IgD-negative memory B cell (primary cell): ENCODE data around the gene ASB10. TPM values are rescaled to one million over a fixed set of nuclear protein-coding genes. Genes with fewer than 3 reads are reported as not detected.
A peak's percentile ranks its signal among the peaks of the same experiment; 100 is the strongest.

ENCODE experiments used
- H3K27ac Mint-ChIP-seq, 3 donors: one replicate each; pipeline ENCODE4 v1.8.0; 2020 to 2022; ENCODE audit warnings: mild to moderate bottlenecking in 3 of 3, mixed read lengths in 3 of 3, moderate library complexity in 1 of 3
- H3K27me3 Mint-ChIP-seq: one replicate; pipeline ENCODE4 v1.8.0; 2021; ENCODE audit warnings: mixed read lengths
- H3K36me3 Mint-ChIP-seq: one replicate; pipeline ENCODE4 v1.8.0; 2020; ENCODE audit warnings: mild to moderate bottlenecking, mixed read lengths
- H3K4me1 Mint-ChIP-seq, 3 donors: one replicate each; pipeline ENCODE4 v1.8.0; 2020 to 2022; ENCODE audit warnings: mixed read lengths in 3 of 3, mild to moderate bottlenecking in 1 of 3
- H3K4me3 Mint-ChIP-seq, 4 donors: one replicate each; pipeline ENCODE4 v1.8.0; 2020 to 2022; ENCODE audit warnings: mild to moderate bottlenecking in 4 of 4, mixed read lengths in 4 of 4, moderate library complexity in 3 of 4
- H3K9me3 Mint-ChIP-seq, 3 donors: one replicate each; pipeline ENCODE4 v1.8.0; 2020 to 2021; ENCODE audit warnings: mixed read lengths in 3 of 3, mild to moderate bottlenecking in 1 of 3
- polyA plus RNA-seq: library from polyadenylated mRNA; unstranded; fragments of 300-500 nt; fragmentation: Illumina TruSeq; gene quantifications from one replicate; pipeline ENCODE4 v1.2.3, GENCODE V29; 2021

The ASB10 gene
- polyA plus RNA-seq, 1 donor from 2014 or later: not detected

GRCh38 chr7:151223728-151224127 lies 36.7 kb upstream of the ASB10 start:
- peaks cover 7% of the 10 kb centered on the region for H3K36me3 Mint-ChIP-seq
- peak overlapping the region in 1 of 4 donors; percentile 12 for H3K4me3 Mint-ChIP-seq
- no peaks in the 10 kb centered on the region for H3K9me3 Mint-ChIP-seq
- no peaks in the 10 kb centered on the region for H3K27me3 Mint-ChIP-seq
- peaks cover 15 to 26% (median 26%) of the 10 kb centered on the region in 3 donors for H3K4me1 Mint-ChIP-seq
- H3K27ac Mint-ChIP-seq: no peak overlapping the region

GRCh38 chr7:151218170-151218569 lies 31.1 kb upstream of the ASB10 start:
- peak overlapping the region in 1 of 4 donors; percentile 28 for H3K4me3 Mint-ChIP-seq
- no peaks in the 10 kb centered on the region for H3K27me3 Mint-ChIP-seq
- no peaks in the 10 kb centered on the region for H3K9me3 Mint-ChIP-seq
- peaks cover 9% of the 10 kb centered on the region for H3K36me3 Mint-ChIP-seq
- H3K4me1 Mint-ChIP-seq: peaks cover 0 to 2% (median 0%) of the 10 kb centered on the region in 3 donors
- H3K27ac Mint-ChIP-seq: no peak overlapping the region

- no peaks in the 10 kb centered on the region for H3K9me3 Mint-ChIP-seq
- no peaks in the 10 kb centered on the region for H3K27me3 Mint-ChIP-seq
- H3K4me3 Mint-ChIP-seq: no peak overlapping the region
- no peak overlapping the region for H3K27ac Mint-ChIP-seq
- peaks cover 12% of the 10 kb centered on the region for H3K36me3 Mint-ChIP-seq
- peaks cover 0 to 2% (median 0%) of the 10 kb centered on the region in 3 donors for H3K4me1 Mint-ChIP-seq
These were observed 28.3 kb upstream of the ASB10 start for GRCh38 chr7:151215396-151215795.

- Mint-ChIP-seq H3K4me3 (no peak overlapping the region), H3K4me1 (peaks cover 0 to 2% (median 0%) of the 10 kb centered on the region in 3 donors), H3K27me3 (no peaks in the 10 kb centered on the region), H3K27ac (peak overlapping the region in 1 of 3 donors; percentile 56), H3K9me3 (no peaks in the 10 kb centered on the region), H3K36me3 (peaks cover 13% of the 10 kb centered on the region)
These were observed 26.8 kb upstream of the ASB10 start for GRCh38 chr7:151213826-151214225.

GRCh38 chr7:151212626-151213025 lies 25.6 kb upstream of the ASB10 start:
- peaks cover 9% of the 10 kb centered on the region for H3K36me3 Mint-ChIP-seq
- H3K27me3 Mint-ChIP-seq: no peaks in the 10 kb centered on the region
- no peak overlapping the region for H3K4me3 Mint-ChIP-seq
- no peaks in the 10 kb centered on the region for H3K9me3 Mint-ChIP-seq
- H3K27ac Mint-ChIP-seq: no peak overlapping the region
- peaks cover 0 to 2% (median 0%) of the 10 kb centered on the region in 3 donors for H3K4me1 Mint-ChIP-seq

- no peaks in the 10 kb centered on the region for H3K27me3 Mint-ChIP-seq
- H3K4me1 Mint-ChIP-seq: peaks cover 0 to 7% (median 2%) of the 10 kb centered on the region in 3 donors
- H3K27ac Mint-ChIP-seq: no peak overlapping the region
- H3K36me3 Mint-ChIP-seq: peaks cover 9% of the 10 kb centered on the region
- H3K4me3 Mint-ChIP-seq: no peak overlapping the region
- no peaks in the 10 kb centered on the region for H3K9me3 Mint-ChIP-seq
These were observed 24.2 kb upstream of the ASB10 start for GRCh38 chr7:151211155-151211772.

- Mint-ChIP-seq H3K27me3 (peaks cover 8% of the 10 kb centered on the region), H3K27ac (no peak within 1 kb of the TSS), H3K4me3 (peak within 1 kb of the TSS in 1 of 4 donors; percentile 33), H3K4me1 (peaks cover 0 to 7% (median 2%) of the 10 kb centered on the region in 3 donors), H3K9me3 (no peaks in the 10 kb centered on the region), H3K36me3 (peaks cover 7% of the 10 kb centered on the region)
These were observed 23.2 kb upstream of the ASB10 start, which contains the start of gene H2BK1 for GRCh38 chr7:151210087-151210854. H2BK1 (minus strand) TSS chr7:151210488; CDS start chr7:151210318, 170 bp downstream.

- H3K36me3 Mint-ChIP-seq: peaks cover 4% of the 10 kb centered on the region
- no peaks in the 10 kb centered on the region for H3K9me3 Mint-ChIP-seq
- peaks cover 13% of the 10 kb centered on the region for H3K27me3 Mint-ChIP-seq
- H3K4me3 Mint-ChIP-seq: no peak overlapping the region
- H3K4me1 Mint-ChIP-seq: peaks cover 0 to 7% (median 2%) of the 10 kb centered on the region in 3 donors
- no peak overlapping the region for H3K27ac Mint-ChIP-seq
These were observed 22.5 kb upstream of the ASB10 start for GRCh38 chr7:151209588-151209987.

- H3K4me3 Mint-ChIP-seq: no peak overlapping the region
These were observed 21.3 kb upstream of the ASB10 start for GRCh38 chr7:151208253-151208862.

GRCh38 chr7:151207804-151208203 lies 20.8 kb upstream of the ASB10 start:
- H3K36me3 Mint-ChIP-seq: peaks cover 3% of the 10 kb centered on the region
- peaks cover 0 to 7% (median 0%) of the 10 kb centered on the region in 3 donors for H3K4me1 Mint-ChIP-seq
- H3K4me3 Mint-ChIP-seq: no peak overlapping the region
- H3K27ac Mint-ChIP-seq: no peak overlapping the region
- H3K27me3 Mint-ChIP-seq: peaks cover 21% of the 10 kb centered on the region
- H3K9me3 Mint-ChIP-seq: no peaks in the 10 kb centered on the region

More at GRCh38 chr7:151208253-151208862, 21.3 kb upstream of the ASB10 start:
- peaks cover 19% of the 10 kb centered on the region for H3K27me3 Mint-ChIP-seq
- peaks cover 4% of the 10 kb centered on the region for H3K36me3 Mint-ChIP-seq
- H3K27ac Mint-ChIP-seq: peak overlapping the region in 1 of 3 donors; percentile 18
- H3K9me3 Mint-ChIP-seq: no peaks in the 10 kb centered on the region
- peaks cover 0 to 7% (median 0%) of the 10 kb centered on the region in 3 donors for H3K4me1 Mint-ChIP-seq

GRCh38 chr7:151207315-151207714 lies 20.3 kb upstream of the ASB10 start:
- Mint-ChIP-seq H3K27ac (no peak overlapping the region), H3K4me1 (peaks cover 0 to 7% (median 0%) of the 10 kb centered on the region in 3 donors), H3K4me3 (no peak overlapping the region), H3K36me3 (peaks cover 2% of the 10 kb centered on the region), H3K9me3 (no peaks in the 10 kb centered on the region), H3K27me3 (peaks cover 22% of the 10 kb centered on the region)

GRCh38 chr7:151206914-151207313 lies 19.9 kb upstream of the ASB10 start:
- H3K36me3 Mint-ChIP-seq: peaks cover 1% of the 10 kb centered on the region
- H3K27me3 Mint-ChIP-seq: peaks cover 24% of the 10 kb centered on the region
- H3K27ac Mint-ChIP-seq: no peak overlapping the region
- no peak overlapping the region for H3K4me3 Mint-ChIP-seq
- peaks cover 0 to 7% (median 0%) of the 10 kb centered on the region in 3 donors for H3K4me1 Mint-ChIP-seq
- no peaks in the 10 kb centered on the region for H3K9me3 Mint-ChIP-seq

- Mint-ChIP-seq H3K9me3 (no peaks in the 10 kb centered on the region), H3K4me1 (peaks cover 0 to 7% (median 0%) of the 10 kb centered on the region in 3 donors), H3K4me3 (no peak overlapping the region), H3K27me3 (peaks cover 28% of the 10 kb centered on the region), H3K36me3 (peaks cover 5% of the 10 kb centered on the region), H3K27ac (no peak overlapping the region)
These were observed 18.7 kb upstream of the ASB10 start for GRCh38 chr7:151205730-151206129.

GRCh38 chr7:151204383-151205032 lies 17.5 kb upstream of the ASB10 start:
- H3K4me3 Mint-ChIP-seq: peak overlapping the region in 1 of 4 donors; percentile 25
- H3K27me3 Mint-ChIP-seq: peaks cover 28% of the 10 kb centered on the region
- H3K36me3 Mint-ChIP-seq: peaks cover 4% of the 10 kb centered on the region
- peaks cover 0 to 7% (median 0%) of the 10 kb centered on the region in 3 donors for H3K4me1 Mint-ChIP-seq
- H3K27ac Mint-ChIP-seq: no peak overlapping the region
- no peaks in the 10 kb centered on the region for H3K9me3 Mint-ChIP-seq

- Mint-ChIP-seq H3K4me3 (no peak overlapping the region), H3K4me1 (peaks cover 0 to 7% (median 0%) of the 10 kb centered on the region in 3 donors), H3K36me3 (peaks cover 4% of the 10 kb centered on the region), H3K27me3 (peaks cover 29% of the 10 kb centered on the region), H3K9me3 (no peaks in the 10 kb centered on the region), H3K27ac (no peak overlapping the region)
These were observed 15.8 kb upstream of the ASB10 start for GRCh38 chr7:151202836-151203235.
